ENCODE results near the gene SOWAHC. TPM values are rescaled to one million over a fixed set of nuclear protein-coding genes. Genes with fewer than 3 reads are reported as not detected.

Gene SOWAHC
- total and polyA plus RNA-seq, 2 of the 13 experiments (the other 11 are each of a cell fraction or from before 2014, with no cell fraction given): 21.2 to 22.5 TPM

DNA sequence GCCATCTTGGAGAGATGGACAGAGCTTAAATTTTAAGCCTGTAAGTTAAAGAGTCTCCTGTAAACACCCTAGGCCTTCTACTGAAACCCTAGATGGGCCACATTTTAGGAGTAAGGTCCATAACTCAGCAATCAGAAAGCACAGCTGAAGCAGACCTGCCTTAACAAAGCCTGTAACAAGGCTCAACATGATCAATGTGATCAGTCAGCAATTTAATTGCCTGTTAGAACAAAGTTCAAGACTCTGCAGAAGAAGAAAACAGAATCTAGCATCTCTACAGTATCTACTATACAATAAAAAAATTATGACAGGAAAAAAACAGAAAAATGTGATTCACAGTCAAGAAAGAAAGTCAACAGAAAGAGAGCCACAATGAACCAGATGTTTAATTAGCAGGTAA lies 27.5 kb upstream of the SOWAHC start:
- intact Hi-C loops (cut with micrococcal nuclease; ENCODE audit: unreplicated experiment): no loop called here
- Histone ChIP-seq H2AFZ (ENCODE audit: low read length) (no peak overlapping the region), H4K20me1 (ENCODE audit: insufficient read depth, low read length) (no peaks in the 10 kb centered on the region), H3K4me1 (ENCODE audit: insufficient read depth, low read length) (peaks cover 19% of the 10 kb centered on the region), H3K27me3 (ENCODE audit: control insufficient read depth in 1 of 2, insufficient read depth in 2 of 2, low read length in 2 of 2) (no peaks in the 10 kb centered on the region), H3K4me3 (replicated peaks in 1 of 3; ENCODE audit: insufficient read depth in 1 of 3, low read depth in 2 of 3, low read length in 3 of 3) (no peak overlapping the region), H3K79me2 (ENCODE audit: insufficient read depth, low read length) (peaks cover 36% of the 10 kb centered on the region), H3K27ac (ENCODE audit: extremely low read length, insufficient read depth, low read length) (no peak overlapping the region), H3K9me3 (ENCODE audit: low read length) (no peaks in the 10 kb centered on the region), H3K9ac (ENCODE audit: insufficient read depth, low read depth, low read length) (no peak overlapping the region), H3K4me2 (ENCODE audit: low read depth, low read length) (no peak overlapping the region), H3K36me3 (replicated peaks in 1 of 2; ENCODE audit: control insufficient read depth in 1 of 2, insufficient read depth in 2 of 2, low read length in 2 of 2) (peaks cover 10 to 58% of the 10 kb centered on the region in 2 experiments; a peak in 4 of 5 replicates)
- ChIA-PET CTCF (ENCODE audit: low intra/inter-chr PET ratio, low total read pairs) (no interaction called here), POLR2A (no interaction called here)
- in situ Hi-C loops (cut with HindIII; ENCODE audit: extremely low pct_ligation_motif_present, low pct_unique_long_range_greater_than_20kb): no loop called here
- no peak for TF ChIP-seq MYC (CRISPR knock-in tag; IDR thresholded peaks at IDR 0.05; ENCODE audit: borderline replicate concordance)
- TF ChIP-seq, protein P1, sequence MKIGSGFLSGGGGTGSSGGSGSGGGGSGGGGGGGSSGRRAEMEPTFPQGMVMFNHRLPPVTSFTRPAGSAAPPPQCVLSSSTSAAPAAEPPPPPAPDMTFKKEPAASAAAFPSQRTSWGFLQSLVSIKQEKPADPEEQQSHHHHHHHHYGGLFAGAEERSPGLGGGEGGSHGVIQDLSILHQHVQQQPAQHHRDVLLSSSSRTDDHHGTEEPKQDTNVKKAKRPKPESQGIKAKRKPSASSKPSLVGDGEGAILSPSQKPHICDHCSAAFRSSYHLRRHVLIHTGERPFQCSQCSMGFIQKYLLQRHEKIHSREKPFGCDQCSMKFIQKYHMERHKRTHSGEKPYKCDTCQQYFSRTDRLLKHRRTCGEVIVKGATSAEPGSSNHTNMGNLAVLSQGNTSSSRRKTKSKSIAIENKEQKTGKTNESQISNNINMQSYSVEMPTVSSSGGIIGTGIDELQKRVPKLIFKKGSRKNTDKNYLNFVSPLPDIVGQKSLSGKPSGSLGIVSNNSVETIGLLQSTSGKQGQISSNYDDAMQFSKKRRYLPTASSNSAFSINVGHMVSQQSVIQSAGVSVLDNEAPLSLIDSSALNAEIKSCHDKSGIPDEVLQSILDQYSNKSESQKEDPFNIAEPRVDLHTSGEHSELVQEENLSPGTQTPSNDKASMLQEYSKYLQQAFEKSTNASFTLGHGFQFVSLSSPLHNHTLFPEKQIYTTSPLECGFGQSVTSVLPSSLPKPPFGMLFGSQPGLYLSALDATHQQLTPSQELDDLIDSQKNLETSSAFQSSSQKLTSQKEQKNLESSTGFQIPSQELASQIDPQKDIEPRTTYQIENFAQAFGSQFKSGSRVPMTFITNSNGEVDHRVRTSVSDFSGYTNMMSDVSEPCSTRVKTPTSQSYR (CRISPR knock-in tag; IDR thresholded peaks at IDR 0.05; ENCODE audit: borderline replicate concordance): no peak
- peak; percentile 86 for TF ChIP-seq MAFF (IDR thresholded peaks at IDR 0.05; ENCODE audit: low read depth, low read length)
- peak; percentile 82 to 89; a peak in 3 of 4 replicates for TF ChIP-seq MAFK (conservative IDR thresholded peaks at IDR 0.05 in 1 of 2, IDR thresholded peaks at IDR 0.05 in 1 of 2; ENCODE audit: low read length in 2 of 2)
- no peak for TF ChIP-seq U2AF1 (optimal IDR thresholded peaks at IDR 0.05; ENCODE audit: low read depth, low read length)
- no TSS peak for BruUV-seq (replicated peaks)
- FAIRE-seq (no peak), ATAC-seq (no peak), DNase-seq (ENCODE audit: low spot score) (no peak)

DNA sequence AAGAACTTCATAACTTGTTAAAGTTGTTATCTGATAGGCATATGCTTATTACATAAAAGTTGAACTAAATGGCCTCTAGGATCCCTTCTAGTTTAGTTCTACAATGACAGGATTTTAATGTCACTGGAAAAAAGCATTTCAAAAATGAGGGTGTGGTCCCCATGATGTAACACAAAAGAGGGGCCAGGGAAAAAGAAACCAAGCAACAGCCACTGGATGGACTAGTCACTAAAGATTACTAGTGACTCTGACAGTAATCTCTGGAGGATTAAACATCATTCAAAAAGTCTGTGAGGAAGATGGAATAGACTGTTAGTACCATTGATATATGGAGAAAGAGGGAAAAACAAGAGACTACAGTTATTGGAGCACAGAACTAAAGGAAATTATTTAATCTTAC lies 23.0 kb upstream of the SOWAHC start:
- in situ Hi-C loops (cut with HindIII; ENCODE audit: extremely low pct_ligation_motif_present, low pct_unique_long_range_greater_than_20kb) (no loop called here), intact Hi-C loops (cut with micrococcal nuclease; ENCODE audit: unreplicated experiment) (no loop called here)
- Histone ChIP-seq H2AFZ (ENCODE audit: low read length) (no peak overlapping the region), H3K36me3 (replicated peaks in 1 of 2; ENCODE audit: control insufficient read depth in 1 of 2, insufficient read depth in 2 of 2, low read length in 2 of 2) (peaks cover 6 to 51% of the 10 kb centered on the region in 2 experiments; a peak in 4 of 5 replicates), H3K79me2 (ENCODE audit: insufficient read depth, low read length) (peaks cover 46% of the 10 kb centered on the region), H3K4me1 (ENCODE audit: insufficient read depth, low read length) (peaks cover 29% of the 10 kb centered on the region), H3K27ac (ENCODE audit: extremely low read length, insufficient read depth, low read length) (no peak overlapping the region), H3K9me3 (ENCODE audit: low read length) (no peaks in the 10 kb centered on the region), H3K9ac (ENCODE audit: insufficient read depth, low read depth, low read length) (no peak overlapping the region), H3K27me3 (ENCODE audit: control insufficient read depth in 1 of 2, insufficient read depth in 2 of 2, low read length in 2 of 2) (no peaks in the 10 kb centered on the region), H3K4me2 (ENCODE audit: low read depth, low read length) (no peak overlapping the region), H3K4me3 (replicated peaks in 1 of 3; ENCODE audit: insufficient read depth in 1 of 3, low read depth in 2 of 3, low read length in 3 of 3) (no peak overlapping the region), H4K20me1 (ENCODE audit: insufficient read depth, low read length) (no peaks in the 10 kb centered on the region; the same call in none of the 2 replicates)
- CTCF ChIA-PET (ENCODE audit: low intra/inter-chr PET ratio, low total read pairs): no interaction called here
- POLR2A ChIA-PET: no interaction called here
- ATAC-seq: no peak
- DNase-seq (ENCODE audit: low spot score): no peak
- FAIRE-seq: no peak
- no TSS peak for BruUV-seq (replicated peaks)
- TF ChIP-seq MIER3 (CRISPR knock-in tag; IDR thresholded peaks at IDR 0.05; ENCODE audit: borderline replicate concordance) (no peak), ZNF263 (CRISPR knock-in tag; IDR thresholded peaks at IDR 0.05) (no peak), CHCHD3 (CRISPR knock-in tag; IDR thresholded peaks at IDR 0.05) (no peak), PRMT3 (CRISPR knock-in tag; IDR thresholded peaks at IDR 0.05; ENCODE audit: borderline replicate concordance, low read depth) (no peak), ZBTB1 (CRISPR knock-in tag; IDR thresholded peaks at IDR 0.05; ENCODE audit: borderline replicate concordance) (no peak), PCBP2 (optimal IDR thresholded peaks at IDR 0.05; ENCODE audit: low read depth, low read length, poor library complexity, severe bottlenecking) (no peak), ZNF83 (CRISPR knock-in tag; IDR thresholded peaks at IDR 0.05; ENCODE audit: borderline replicate concordance) (no peak)
- TF ChIP-seq, protein P2, sequence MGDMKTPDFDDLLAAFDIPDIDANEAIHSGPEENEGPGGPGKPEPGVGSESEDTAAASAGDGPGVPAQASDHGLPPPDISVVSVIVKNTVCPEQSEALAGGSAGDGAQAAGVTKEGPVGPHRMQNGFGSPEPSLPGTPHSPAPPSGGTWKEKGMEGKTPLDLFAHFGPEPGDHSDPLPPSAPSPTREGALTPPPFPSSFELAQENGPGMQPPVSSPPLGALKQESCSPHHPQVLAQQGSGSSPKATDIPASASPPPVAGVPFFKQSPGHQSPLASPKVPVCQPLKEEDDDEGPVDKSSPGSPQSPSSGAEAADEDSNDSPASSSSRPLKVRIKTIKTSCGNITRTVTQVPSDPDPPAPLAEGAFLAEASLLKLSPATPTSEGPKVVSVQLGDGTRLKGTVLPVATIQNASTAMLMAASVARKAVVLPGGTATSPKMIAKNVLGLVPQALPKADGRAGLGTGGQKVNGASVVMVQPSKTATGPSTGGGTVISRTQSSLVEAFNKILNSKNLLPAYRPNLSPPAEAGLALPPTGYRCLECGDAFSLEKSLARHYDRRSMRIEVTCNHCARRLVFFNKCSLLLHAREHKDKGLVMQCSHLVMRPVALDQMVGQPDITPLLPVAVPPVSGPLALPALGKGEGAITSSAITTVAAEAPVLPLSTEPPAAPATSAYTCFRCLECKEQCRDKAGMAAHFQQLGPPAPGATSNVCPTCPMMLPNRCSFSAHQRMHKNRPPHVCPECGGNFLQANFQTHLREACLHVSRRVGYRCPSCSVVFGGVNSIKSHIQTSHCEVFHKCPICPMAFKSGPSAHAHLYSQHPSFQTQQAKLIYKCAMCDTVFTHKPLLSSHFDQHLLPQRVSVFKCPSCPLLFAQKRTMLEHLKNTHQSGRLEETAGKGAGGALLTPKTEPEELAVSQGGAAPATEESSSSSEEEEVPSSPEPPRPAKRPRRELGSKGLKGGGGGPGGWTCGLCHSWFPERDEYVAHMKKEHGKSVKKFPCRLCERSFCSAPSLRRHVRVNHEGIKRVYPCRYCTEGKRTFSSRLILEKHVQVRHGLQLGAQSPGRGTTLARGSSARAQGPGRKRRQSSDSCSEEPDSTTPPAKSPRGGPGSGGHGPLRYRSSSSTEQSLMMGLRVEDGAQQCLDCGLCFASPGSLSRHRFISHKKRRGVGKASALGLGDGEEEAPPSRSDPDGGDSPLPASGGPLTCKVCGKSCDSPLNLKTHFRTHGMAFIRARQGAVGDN (CRISPR knock-in tag; IDR thresholded peaks at IDR 0.05): no peak
